HG02678 (cell line): ENCODE results near the gene MOXD1.
A peak's percentile ranks its signal among the peaks of the same experiment; 100 is the strongest.

Experiments
- ATAC-seq: cut with Tn5 transposase; IDR thresholded peaks from one replicate; pipeline ENCODE4 v1.9.1; 2021; ENCODE audit warnings: mild to moderate bottlenecking, moderate library complexity; ENCODE audit not compliant: unreplicated experiment

Gene MOXD1

GRCh38 chr6:132400555-132400882 is 756 bp downstream of the MOXD1 start:
- ATAC-seq: no peak

- ATAC-seq: no peak
Measured at GRCh38 chr6:132399376-132400074, 1.8 kb downstream of the MOXD1 start.

GRCh38 chr6:132395015-132395597 is 6.2 kb downstream of the MOXD1 start:
- ATAC-seq: no peak

- ATAC-seq: no peak
Measured at GRCh38 chr6:132392792-132393191, 8.5 kb downstream of the MOXD1 start.

GRCh38 chr6:132392270-132392646 is 9.0 kb downstream of the MOXD1 start:
- no peak for ATAC-seq

- no peak for ATAC-seq
Measured at GRCh38 chr6:132391391-132392269, 9.6 kb downstream of the MOXD1 start.

GRCh38 chr6:132390451-132390850 is 10.8 kb downstream of the MOXD1 start:
- no peak for ATAC-seq

GRCh38 chr6:132390017-132390416 is 11.3 kb downstream of the MOXD1 start:
- no peak for ATAC-seq

- ATAC-seq: no peak
Measured at GRCh38 chr6:132388291-132388690, 13.0 kb downstream of the MOXD1 start.

- ATAC-seq: no peak
Measured at GRCh38 chr6:132382630-132383175, 18.6 kb downstream of the MOXD1 start.

- ATAC-seq: no peak
Measured at GRCh38 chr6:132381381-132381780, 19.9 kb downstream of the MOXD1 start.

- no peak for ATAC-seq
Measured at GRCh38 chr6:132380358-132381029, 20.8 kb downstream of the MOXD1 start.

- no peak for ATAC-seq
Measured at GRCh38 chr6:132369526-132369925, 31.7 kb downstream of the MOXD1 start.

- no peak for ATAC-seq
Measured at GRCh38 chr6:132368916-132369481, 32.3 kb downstream of the MOXD1 start.

- ATAC-seq: peak; percentile 93
Measured at GRCh38 chr6:132365281-132365907, 35.9 kb downstream of the MOXD1 start.

- no peak for ATAC-seq
Measured at GRCh38 chr6:132364306-132365074, 36.8 kb downstream of the MOXD1 start.

GRCh38 chr6:132362442-132363185 is 38.7 kb downstream of the MOXD1 start:
- no peak for ATAC-seq

GRCh38 chr6:132361101-132361500 is 40.2 kb downstream of the MOXD1 start:
- ATAC-seq: no peak

- ATAC-seq: no peak
Measured at GRCh38 chr6:132359886-132360285, 41.4 kb downstream of the MOXD1 start.
